ENCODE data around the gene MEOX1. TPM values are rescaled to one million over a fixed set of nuclear protein-coding genes. Genes with fewer than 3 reads are reported as not detected.

MEOX1 gene
- total and polyA plus RNA-seq, 2 of the 13 experiments (the other 11 are each of a cell fraction or from before 2014, with no cell fraction given), result not detected

GRCh38 chr17:43664096-43664495, 2.4 kb upstream of the MEOX1 start:
- Histone ChIP-seq H3K4me3 (replicated peaks in 1 of 3; ENCODE audit: insufficient read depth in 1 of 3, low read depth in 2 of 3, low read length in 3 of 3) (no peak overlapping the region), H3K9ac (ENCODE audit: insufficient read depth, low read depth, low read length) (no peak overlapping the region), H3K4me1 (ENCODE audit: insufficient read depth, low read length) (peaks cover 54% of the 10 kb centered on the region), H3K36me3 (replicated peaks in 1 of 2; ENCODE audit: control insufficient read depth in 1 of 2, insufficient read depth in 2 of 2, low read length in 2 of 2) (no peaks in the 10 kb centered on the region), H3K4me2 (ENCODE audit: low read depth, low read length) (no peak overlapping the region), H3K27ac (ENCODE audit: extremely low read length, insufficient read depth, low read length) (no peak overlapping the region), H2AFZ (ENCODE audit: low read length) (no peak overlapping the region), H4K20me1 (ENCODE audit: insufficient read depth, low read length) (no peaks in the 10 kb centered on the region), H3K9me3 (ENCODE audit: low read length) (no peaks in the 10 kb centered on the region), H3K79me2 (ENCODE audit: insufficient read depth, low read length) (no peaks in the 10 kb centered on the region), H3K27me3 (ENCODE audit: control insufficient read depth in 1 of 2, insufficient read depth in 2 of 2, low read length in 2 of 2) (peaks cover 6 to 28% of the 10 kb centered on the region in 2 experiments; a peak in 4 of 5 replicates)
- no peak for DNase-seq (ENCODE audit: low spot score)
- POLR2A ChIA-PET, result interaction anchor here (1.0 to 2.0 kb wide), 5 partner anchors 12 to 118 kb away, joined by 6 to 9 read pairs (median 7); partner anchors contain the start of gene ETV4
- BruUV-seq (replicated peaks), result no TSS peak
- no peak for FAIRE-seq
- TF ChIP-seq ZMYM3 (CRISPR knock-in tag; IDR thresholded peaks at IDR 0.05) (peak; percentile 56; the same call in 1 of the 2 replicates), ZNF768 (CRISPR knock-in tag; IDR thresholded peaks at IDR 0.05) (peak; percentile 81), HNRNPUL1 (IDR thresholded peaks at IDR 0.05; ENCODE audit: low read depth, low read length) (no peak)
- ATAC-seq, result no peak
- WGBS (ENCODE audit: low lambda C conversion rate), result 80% methylated on average over 12 of the region's 12 CpGs
- intact Hi-C loops (cut with micrococcal nuclease; ENCODE audit: unreplicated experiment), result no loop called here
- CTCF ChIA-PET (ENCODE audit: low intra/inter-chr PET ratio, low total read pairs), result no interaction called here
- in situ Hi-C loops (cut with HindIII; ENCODE audit: extremely low pct_ligation_motif_present, low pct_unique_long_range_greater_than_20kb), result no loop called here

- FAIRE-seq (no peak), DNase-seq (ENCODE audit: low spot score) (no peak), ATAC-seq (no peak)
- ChIA-PET POLR2A (interaction anchor here (0.9 kb wide), 1 partner anchor 90 kb away, joined by 3 read pairs; no protein-coding TSS in a partner anchor), CTCF (ENCODE audit: low intra/inter-chr PET ratio, low total read pairs) (interaction anchor here (1.3 kb wide), 1 partner anchor 87 kb away, joined by 3 read pairs; no protein-coding TSS in a partner anchor)
- H3K27ac ChIP-seq (ENCODE audit: extremely low read length, insufficient read depth, low read length), result no peak overlapping the region
- peaks cover 11 to 35% of the 10 kb centered on the region in 2 experiments; a peak in 4 of 5 replicates for H3K27me3 ChIP-seq (ENCODE audit: control insufficient read depth in 1 of 2, insufficient read depth in 2 of 2, low read length in 2 of 2)
- in situ Hi-C loops (cut with HindIII; ENCODE audit: extremely low pct_ligation_motif_present, low pct_unique_long_range_greater_than_20kb) (no loop called here), intact Hi-C loops (cut with micrococcal nuclease; ENCODE audit: unreplicated experiment) (no loop called here)
- H3K4me2 ChIP-seq (ENCODE audit: low read depth, low read length), result no peak overlapping the region
- H3K9ac ChIP-seq (ENCODE audit: insufficient read depth, low read depth, low read length), result no peak overlapping the region
- H2AFZ ChIP-seq (ENCODE audit: low read length), result no peak overlapping the region
- H4K20me1 ChIP-seq (ENCODE audit: insufficient read depth, low read length), result no peaks in the 10 kb centered on the region
- H3K36me3 ChIP-seq (replicated peaks in 1 of 2; ENCODE audit: control insufficient read depth in 1 of 2, insufficient read depth in 2 of 2, low read length in 2 of 2), result no peaks in the 10 kb centered on the region
- H3K9me3 ChIP-seq (ENCODE audit: low read length), result no peaks in the 10 kb centered on the region
- H3K4me3 ChIP-seq (replicated peaks in 1 of 3; ENCODE audit: insufficient read depth in 1 of 3, low read depth in 2 of 3, low read length in 3 of 3), result no peak overlapping the region
- peaks cover 46% of the 10 kb centered on the region for H3K4me1 ChIP-seq (ENCODE audit: insufficient read depth, low read length)
- no peaks in the 10 kb centered on the region for H3K79me2 ChIP-seq (ENCODE audit: insufficient read depth, low read length)
- no TSS peak for BruUV-seq (replicated peaks)
- WGBS (ENCODE audit: low lambda C conversion rate), result 65% methylated on average over 4 of the region's 4 CpGs
- TF ChIP-seq ATM (IDR thresholded peaks at IDR 0.05; ENCODE audit: borderline replicate concordance) (no peak), NCOA2 (CRISPR knock-in tag; IDR thresholded peaks at IDR 0.05) (no peak), BCL6 (CRISPR knock-in tag; IDR thresholded peaks at IDR 0.05) (no peak), ZNF784 (CRISPR knock-in tag; IDR thresholded peaks at IDR 0.05; ENCODE audit: borderline replicate concordance) (no peak), KDM1A (CRISPR knock-in tag; IDR thresholded peaks at IDR 0.05) (peak; percentile 42; the same call in 1 of the 2 replicates), RFX3 (CRISPR knock-in tag; IDR thresholded peaks at IDR 0.05) (no peak), ZNF34 (CRISPR knock-in tag; IDR thresholded peaks at IDR 0.05; ENCODE audit: borderline replicate concordance) (no peak), ZNF441 (CRISPR knock-in tag; IDR thresholded peaks at IDR 0.05; ENCODE audit: borderline replicate concordance) (no peak), RBFOX2 (IDR thresholded peaks at IDR 0.05; ENCODE audit: low read depth, low read length) (no peak), ZMAT5 (CRISPR knock-in tag; IDR thresholded peaks at IDR 0.05; ENCODE audit: borderline replicate concordance, low read depth) (no peak), STAT5B (CRISPR knock-in tag; IDR thresholded peaks at IDR 0.05) (no peak), ZNF468 (CRISPR knock-in tag; IDR thresholded peaks at IDR 0.05) (no peak), JDP2 (CRISPR knock-in tag; IDR thresholded peaks at IDR 0.05; ENCODE audit: borderline replicate concordance) (no peak), ZBTB46 (CRISPR knock-in tag; IDR thresholded peaks at IDR 0.05; ENCODE audit: borderline replicate concordance) (no peak)
These were observed 1.7 kb upstream of the MEOX1 start for GRCh38 chr17:43663383-43663782.
